GM12878 (cell line): ENCODE data around the gene NPAS3. TPM values are rescaled to one million over a fixed set of nuclear protein-coding genes. Genes with fewer than 3 reads are reported as not detected.

ENCODE experiments used
- ATAC-seq: fragments of 200-7000 bp; cut with Tn5 transposase; 3 replicates; pipeline ENCODE4 v1.9.1; 2020; ENCODE audit warnings: mild to moderate bottlenecking, moderate library complexity
- BruUV-seq: library from RNA; stranded (reverse); fragments of 400-500 nt; replicated peaks from 2 replicates; lab custom pipeline; 2021; lab: Mats Ljungman, UMichigan
- CTCF ChIA-PET: fragments of 300-600 bp; sonication (Branson Sonifier 250); formaldehyde crosslinking; extraction: SDS; loops from one replicate; lab custom pipeline; 2021; ENCODE audit warnings: inconsistent platforms; lab: Yijun Ruan, JAX
- POLR2A ChIA-PET: fragments of 350-600 bp; formaldehyde crosslinking; extraction: SDS; loops from one replicate; lab custom pipeline; 2021; ENCODE audit warnings: inconsistent platforms; lab: Charles Lee
- RAD21 ChIA-PET: fragments of 300-600 bp; sonication (Branson Sonifier 250); formaldehyde crosslinking; loops from one replicate; lab custom pipeline; 2023; ENCODE audit warnings: antibody characterized with exemption; ENCODE audit not compliant: unreplicated experiment; lab: Charles Lee
- SMC1A ChIA-PET: fragments of 300-600 bp; sonication (Branson Sonifier 250); formaldehyde crosslinking; loops from one replicate; lab custom pipeline; 2023; ENCODE audit not compliant: unreplicated experiment, uncharacterized antibody; lab: Charles Lee
- DNase-seq: peaks from one replicate; pipeline ENCODE4 v3.0.0-alpha.2; 2011; ENCODE audit warnings: low read depth, low spot score
- FAIRE-seq: peaks from 3 replicates; lab custom pipeline; 2011; peaks lifted over from hg19 to GRCh38; lab: Jason Lieb, UNC
- H2AFZ ChIP-seq: 2 replicates; pipeline ENCODE4 v1.6.0; 2011; ENCODE audit warnings: low read depth, low read length, control low read depth; ENCODE audit not compliant: control insufficient read depth
- H3K27ac ChIP-seq: 2 replicates; pipeline ENCODE4 v1.5.1; 2011; ENCODE audit warnings: control low read depth; ENCODE audit not compliant: control insufficient read depth, insufficient read depth
- H3K27me3 ChIP-seq, 2 experiments: replicated peaks in 1 of 2; 2 replicates each; pipeline versions ENCODE4 v1.6.0 to v1.6.1; 2011; ENCODE audit warnings: low read length in 1 of 2; ENCODE audit not compliant: control insufficient read depth in 2 of 2, insufficient read depth in 2 of 2
- H3K36me3 ChIP-seq, 2 experiments: 2 replicates each; pipeline ENCODE4 v1.5.1; 2011; ENCODE audit warnings: low read length in 1 of 2; ENCODE audit not compliant: control insufficient read depth in 2 of 2, insufficient read depth in 2 of 2
- H3K4me1 ChIP-seq: 2 replicates; pipeline ENCODE4 v1.6.1; 2011; ENCODE audit warnings: mild to moderate bottlenecking, low read length, moderate library complexity, mixed read lengths; ENCODE audit not compliant: control insufficient read depth, insufficient read depth
- H3K4me2 ChIP-seq: 2 replicates; pipeline ENCODE4 v1.6.0; 2011; ENCODE audit warnings: control low read depth; ENCODE audit not compliant: control insufficient read depth, insufficient read depth
- H3K4me3 ChIP-seq: fragments of 200-600 bp; sonication (generic); 2 replicates; pipeline ENCODE4 v1.5.1; 2016
- H3K79me2 ChIP-seq: 2 replicates; pipeline ENCODE4 v1.6.0; 2011; ENCODE audit warnings: low read length; ENCODE audit not compliant: control insufficient read depth, insufficient read depth
- H3K9ac ChIP-seq: 2 replicates; pipeline ENCODE4 v1.8.0; 2011; ENCODE audit warnings: low read length, control low read depth, mixed read lengths; ENCODE audit not compliant: control insufficient read depth, insufficient read depth
- H3K9me3 ChIP-seq: replicated peaks from 3 replicates; pipeline ENCODE4 v1.5.1; 2011; ENCODE audit warnings: mild to moderate bottlenecking, low read length; ENCODE audit not compliant: control insufficient read depth, insufficient read depth
- H4K20me1 ChIP-seq: 2 replicates; pipeline ENCODE4 v1.6.0; 2011; ENCODE audit not compliant: control insufficient read depth, insufficient read depth
- BHLHE40 ChIP-seq, 2 experiments: fragments of 450-650 bp in 1 of 2; IDR thresholded peaks; 2 replicates each; pipeline ENCODE4 v1.6.1; 2011 to 2017; ENCODE audit warnings: low read depth in 2 of 2, borderline replicate concordance in 1 of 2, improper control_type of control experiment in 1 of 2, low read length in 1 of 2, mild to moderate bottlenecking in 1 of 2
- WGBS: methylation state at CpG from one replicate; pipeline ENCODE4 v1.1.6; 2016; ENCODE audit warnings: low lambda C conversion rate; ENCODE audit not compliant: insufficient replicate concordance, insufficient coverage; ENCODE audit errors: missing lambda C conversion rate; 5-methylcytosine and 5-hydroxymethylcytosine counted together
- in situ Hi-C: fragments of 300-500 bp; cut with MboI; formaldehyde crosslinking; loops from 9 replicates; pipeline ENCODE4 v1.14.3; 2018; ENCODE audit warnings: mixed read lengths
- intact Hi-C: fragments of 100-400 bp; cut with micrococcal nuclease; formaldehyde crosslinking; loops from one replicate; pipeline ENCODE4 v1.14.2; 2022; ENCODE audit not compliant: unreplicated experiment
- polyA plus RNA-seq, 11 experiments: library from polyadenylated mRNA; depleted of rRNA in 4 of 11; unstranded in 6 of 11; stranded (reverse) in 5 of 11; fragments of >200 nt; fragmentation: Nextera tagmentation in 4 of 11; fragmentation: Illumina TruSeq in 1 of 11; extraction: Ambion mirVana in 4 of 11; extraction: Trizol in 1 of 11; gene quantifications; 1 replicate in 1 of 11; 2 replicates in 10 of 11; pipeline versions ENCODE4 v1.2.1 to v1.2.3, GENCODE V29; 2011 to 2016; ENCODE audit warnings: inconsistent platforms in 2 of 11, missing spikeins in 2 of 11, low read depth in 1 of 11
- total RNA-seq, 4 experiments: library from RNA; depleted of rRNA in 3 of 4; stranded (reverse); fragments of >200 nt in 3 of 4; fragmentation: Illumina TruSeq in 1 of 4; extraction: Trizol in 1 of 4; gene quantifications; 2 replicates each; pipeline versions ENCODE4 v1.2.1 to v1.2.3, GENCODE V29; 2013 to 2021
- TF ChIP-seq, protein P1 (sequence below): IDR thresholded peaks from 2 replicates; pipeline ENCODE4 v1.6.1; 2011; ENCODE audit warnings: low read depth, low read length, improper control_type of control experiment, borderline replicate concordance
- TF ChIP-seq, protein P2 (sequence below): fragments of 450-650 bp; IDR thresholded peaks from 2 replicates; pipeline ENCODE4 v1.6.1; 2016; ENCODE audit warnings: mild to moderate bottlenecking, moderate library complexity, borderline replicate concordance

NPAS3 gene
- total and polyA plus RNA-seq, 10 of the 15 experiments (the other 5 are each of a cell fraction or from before 2014, with no cell fraction given), result under 0.01 to 2.7 (median 0.03) TPM; not detected in 6

GRCh38 chr14:33488582-33488981 is 549.9 kb downstream of the NPAS3 start:
- in situ Hi-C loops, result no loop called here
- 41% methylated on average over 5 of the region's 5 CpGs for WGBS
- DNase-seq (no peak), FAIRE-seq (no peak)
- Histone ChIP-seq H3K4me1 (no peaks in the 10 kb centered on the region), H3K4me2 (no peak overlapping the region), H3K27me3 (no peaks in the 10 kb centered on the region; a peak in 1 of 4 replicates), H3K79me2 (no peaks in the 10 kb centered on the region)
- TF ChIP-seq, protein P1, sequence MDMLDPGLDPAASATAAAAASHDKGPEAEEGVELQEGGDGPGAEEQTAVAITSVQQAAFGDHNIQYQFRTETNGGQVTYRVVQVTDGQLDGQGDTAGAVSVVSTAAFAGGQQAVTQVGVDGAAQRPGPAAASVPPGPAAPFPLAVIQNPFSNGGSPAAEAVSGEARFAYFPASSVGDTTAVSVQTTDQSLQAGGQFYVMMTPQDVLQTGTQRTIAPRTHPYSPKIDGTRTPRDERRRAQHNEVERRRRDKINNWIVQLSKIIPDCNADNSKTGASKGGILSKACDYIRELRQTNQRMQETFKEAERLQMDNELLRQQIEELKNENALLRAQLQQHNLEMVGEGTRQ, result no peak
- TF ChIP-seq BHLHE40 (IDR thresholded peaks at IDR 0.05; ENCODE audit: borderline replicate concordance in 1 of 2, low read depth in 2 of 2, low read length in 1 of 2), result peak in 1 of 2 experiments; percentile 41; a peak in 2 of 4 replicates
- TF ChIP-seq, protein P2, sequence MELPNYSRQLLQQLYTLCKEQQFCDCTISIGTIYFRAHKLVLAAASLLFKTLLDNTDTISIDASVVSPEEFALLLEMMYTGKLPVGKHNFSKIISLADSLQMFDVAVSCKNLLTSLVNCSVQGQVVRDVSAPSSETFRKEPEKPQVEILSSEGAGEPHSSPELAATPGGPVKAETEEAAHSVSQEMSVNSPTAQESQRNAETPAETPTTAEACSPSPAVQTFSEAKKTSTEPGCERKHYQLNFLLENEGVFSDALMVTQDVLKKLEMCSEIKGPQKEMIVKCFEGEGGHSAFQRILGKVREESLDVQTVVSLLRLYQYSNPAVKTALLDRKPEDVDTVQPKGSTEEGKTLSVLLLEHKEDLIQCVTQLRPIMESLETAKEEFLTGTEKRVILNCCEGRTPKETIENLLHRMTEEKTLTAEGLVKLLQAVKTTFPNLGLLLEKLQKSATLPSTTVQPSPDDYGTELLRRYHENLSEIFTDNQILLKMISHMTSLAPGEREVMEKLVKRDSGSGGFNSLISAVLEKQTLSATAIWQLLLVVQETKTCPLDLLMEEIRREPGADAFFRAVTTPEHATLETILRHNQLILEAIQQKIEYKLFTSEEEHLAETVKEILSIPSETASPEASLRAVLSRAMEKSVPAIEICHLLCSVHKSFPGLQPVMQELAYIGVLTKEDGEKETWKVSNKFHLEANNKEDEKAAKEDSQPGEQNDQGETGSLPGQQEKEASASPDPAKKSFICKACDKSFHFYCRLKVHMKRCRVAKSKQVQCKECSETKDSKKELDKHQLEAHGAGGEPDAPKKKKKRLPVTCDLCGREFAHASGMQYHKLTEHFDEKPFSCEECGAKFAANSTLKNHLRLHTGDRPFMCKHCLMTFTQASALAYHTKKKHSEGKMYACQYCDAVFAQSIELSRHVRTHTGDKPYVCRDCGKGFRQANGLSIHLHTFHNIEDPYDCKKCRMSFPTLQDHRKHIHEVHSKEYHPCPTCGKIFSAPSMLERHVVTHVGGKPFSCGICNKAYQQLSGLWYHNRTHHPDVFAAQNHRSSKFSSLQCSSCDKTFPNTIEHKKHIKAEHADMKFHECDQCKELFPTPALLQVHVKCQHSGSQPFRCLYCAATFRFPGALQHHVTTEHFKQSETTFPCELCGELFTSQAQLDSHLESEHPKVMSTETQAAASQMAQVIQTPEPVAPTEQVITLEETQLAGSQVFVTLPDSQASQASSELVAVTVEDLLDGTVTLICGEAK, result no peak
- TF ChIP-seq, all 136 proteins: peak for 1
- SMC1A ChIA-PET, result interaction anchor here (0.6 to 10.5 kb wide), 14 partner anchors 9 to 274 kb away, joined by 3 to 120 read pairs (median 4); no protein-coding TSS in a partner anchor
- H3K36me3 ChIP-seq, result no peaks in the 10 kb centered on the region
- CTCF ChIA-PET, result interaction anchor here (0.5 to 3.6 kb wide), 9 partner anchors 10 to 304 kb away, joined by 3 to 14 read pairs (median 3); no protein-coding TSS in a partner anchor
- H4K20me1 ChIP-seq, result no peaks in the 10 kb centered on the region
- intact Hi-C loops, result no loop called here
- RAD21 ChIA-PET, result interaction anchor here (0.6 to 5.0 kb wide), 4 partner anchors 12 to 76 kb away, joined by 3 to 26 read pairs (median 10); no protein-coding TSS in a partner anchor
- no peak overlapping the region for H3K9ac ChIP-seq
- H3K27ac ChIP-seq, result no peak overlapping the region
- POLR2A ChIA-PET, result interaction anchor here (0.6 to 2.3 kb wide), 6 partner anchors 9 to 1801 kb away, joined by 3 to 10 read pairs (median 4); no protein-coding TSS in a partner anchor
- H3K4me3 ChIP-seq, result no peak overlapping the region
- no peaks in the 10 kb centered on the region for H3K9me3 ChIP-seq
- ATAC-seq, result no peak
- no peak overlapping the region for H2AFZ ChIP-seq
- no TSS peak for BruUV-seq
